GM21717 (cell line): ENCODE data around the gene CHRM1.

Source experiments
- ATAC-seq: cut with Tn5 transposase; IDR thresholded peaks from one replicate; pipeline ENCODE4 v1.9.1; 2021; ENCODE audit warnings: mild to moderate bottlenecking, moderate library complexity; ENCODE audit not compliant: unreplicated experiment

CHRM1 gene

GRCh38 chr11:62905927-62906531 is 15.1 kb downstream of the CHRM1 start:
- no peak for ATAC-seq

GRCh38 chr11:62905296-62905695 is 15.9 kb downstream of the CHRM1 start:
- no peak for ATAC-seq

GRCh38 chr11:62902932-62903331 is 18.2 kb downstream of the CHRM1 start:
- ATAC-seq: no peak

- ATAC-seq: no peak
Measured at GRCh38 chr11:62898027-62898426, 23.1 kb downstream of the CHRM1 start.

GRCh38 chr11:62897311-62897710 is 23.9 kb downstream of the CHRM1 start:
- ATAC-seq: no peak

GRCh38 chr11:62896049-62896448 is 25.1 kb downstream of the CHRM1 start:
- no peak for ATAC-seq

- ATAC-seq: no peak
Measured at GRCh38 chr11:62895501-62895900, 25.7 kb downstream of the CHRM1 start.

- ATAC-seq: no peak
Measured at GRCh38 chr11:62892077-62892922, 28.9 kb downstream of the CHRM1 start.

GRCh38 chr11:62889484-62890437 is 31.4 kb downstream of the CHRM1 start:
- no peak for ATAC-seq

GRCh38 chr11:62889126-62889483 is 32.1 kb downstream of the CHRM1 start:
- ATAC-seq: no peak

- no peak for ATAC-seq
Measured at GRCh38 chr11:62888406-62888805, 32.8 kb downstream of the CHRM1 start.

GRCh38 chr11:62885137-62885750 is 35.9 kb downstream of the CHRM1 start:
- no peak for ATAC-seq

GRCh38 chr11:62883673-62884072 is 37.5 kb downstream of the CHRM1 start:
- no peak for ATAC-seq

- no peak for ATAC-seq
Measured at GRCh38 chr11:62882788-62883501, 38.2 kb downstream of the CHRM1 start.

- no peak for ATAC-seq
Measured at GRCh38 chr11:62882431-62882749, 38.8 kb downstream of the CHRM1 start.

- ATAC-seq: peak; percentile 38
Measured at GRCh38 chr11:62881579-62882430, 39.4 kb downstream of the CHRM1 start.

- ATAC-seq: peak; percentile 72
Measured at GRCh38 chr11:62880803-62881578, 40.2 kb downstream of the CHRM1 start, which contains the start of gene SLC3A2. SLC3A2 (plus strand) TSS chr11:62880896; CDS start chr11:62881024, 128 bp downstream.

GRCh38 chr11:62880231-62880802 is 40.8 kb downstream of the CHRM1 start:
- ATAC-seq: no peak
